NCI-H446 (cell line): ENCODE measurements around the gene FIBP.

Experiments
- DNase-seq, 2 experiments: peaks; one replicate each; lab custom pipeline; 2025; lab: John Stamatoyannopoulos, UW

The FIBP gene

GRCh38 chr11:65890324-65891218 is 2.3 kb upstream of the FIBP start, which contains the start of gene CCDC85B:
Gene CCDC85B (plus strand): TSS chr11:65890673. CDS start chr11:65890784, 111 bp downstream.
- DNase-seq, result peak; percentile 93 to 99

- DNase-seq, result no peak
These were observed 528 bp downstream of the FIBP start for GRCh38 chr11:65887723-65888162.

GRCh38 chr11:65886826-65887722 is 1.2 kb downstream of the FIBP start:
- no peak for DNase-seq

GRCh38 chr11:65885808-65886536 is 2.3 kb downstream of the FIBP start:
- DNase-seq, result no peak

DNA sequence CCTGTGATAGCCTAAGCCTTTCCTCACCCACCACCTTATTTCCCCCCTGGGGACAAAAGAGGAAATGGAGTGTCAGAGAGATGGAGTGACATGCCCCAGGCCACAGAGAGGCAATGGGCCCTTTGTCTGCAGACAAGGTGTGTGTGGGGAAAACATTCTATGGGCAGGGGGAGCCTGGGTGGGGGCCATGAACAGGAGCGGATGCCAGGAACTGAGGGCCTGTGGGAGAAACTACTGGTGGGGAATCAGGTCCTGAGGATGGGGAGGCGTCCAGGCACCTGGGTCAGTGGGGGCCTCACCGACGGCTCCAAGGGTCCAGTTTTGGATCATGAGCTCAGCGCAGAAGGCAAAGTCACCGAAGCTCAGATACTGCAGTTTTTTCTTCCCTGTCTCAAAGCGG is 3.0 kb downstream of the FIBP start:
- no peak for DNase-seq

DNA sequence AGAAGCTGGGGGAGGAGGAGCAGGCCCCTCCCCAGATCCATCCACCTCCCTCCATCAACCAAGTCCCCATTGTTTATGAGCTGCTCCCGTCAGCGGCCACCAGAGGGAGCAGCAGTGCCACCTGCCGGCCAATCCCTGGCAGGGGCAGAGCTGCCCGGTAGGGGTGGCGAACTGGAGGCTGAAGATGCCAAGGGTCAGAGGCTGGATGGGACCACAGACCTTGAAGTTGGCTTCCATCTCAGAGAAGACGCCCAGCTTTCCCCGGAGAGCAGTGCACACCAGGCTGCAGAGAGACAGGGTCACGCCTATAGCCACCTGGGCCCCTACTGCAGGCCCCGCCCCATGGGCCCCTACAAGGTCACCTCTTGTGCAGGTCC is 3.6 kb downstream of the FIBP start:
- peak; percentile 50 to 69 for DNase-seq

DNA sequence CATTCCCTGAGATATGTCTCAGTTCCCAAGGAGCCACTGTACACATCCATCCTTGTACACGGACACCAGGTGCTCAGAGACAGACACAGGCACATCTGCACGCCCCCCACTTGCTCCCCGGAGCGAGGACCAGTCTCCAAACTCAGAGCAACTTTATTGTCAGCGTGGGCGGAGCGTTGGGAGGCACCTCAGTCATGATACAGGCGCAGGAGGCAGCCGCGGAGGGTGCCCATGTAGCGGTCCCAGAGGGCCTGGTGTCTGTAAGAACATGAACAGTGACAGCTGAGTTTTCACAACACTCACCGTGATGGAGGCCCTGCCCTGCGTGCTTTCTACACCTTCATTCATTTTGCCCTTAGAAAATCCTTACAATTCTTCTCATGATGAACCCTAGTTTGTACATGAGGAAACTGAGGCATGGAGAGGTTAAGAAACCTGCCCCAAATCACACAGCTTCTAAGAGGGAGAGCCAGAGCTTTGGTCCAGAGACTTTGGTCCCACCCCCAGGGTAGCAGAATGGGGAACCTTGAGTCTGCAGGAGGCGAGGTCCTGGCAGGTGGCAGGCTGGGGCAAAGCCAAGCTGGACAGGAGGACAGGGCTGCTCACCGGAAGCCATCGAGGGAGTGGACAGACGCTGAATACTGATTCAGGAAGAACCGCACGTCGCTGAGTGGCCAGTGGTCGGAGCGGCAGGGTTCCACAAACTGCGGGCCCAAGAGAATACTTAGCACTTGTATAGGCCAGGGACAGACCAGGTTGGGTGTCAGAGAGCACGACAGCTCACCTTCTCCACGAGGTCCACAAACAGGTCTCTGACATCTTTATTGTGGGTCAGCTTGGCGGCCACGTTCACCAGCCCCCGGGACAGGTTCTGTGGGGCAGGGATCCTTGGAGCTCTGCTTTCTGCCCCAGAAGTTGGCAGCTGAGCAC is 4.2 kb downstream of the FIBP start:
- no peak for DNase-seq

DNA sequence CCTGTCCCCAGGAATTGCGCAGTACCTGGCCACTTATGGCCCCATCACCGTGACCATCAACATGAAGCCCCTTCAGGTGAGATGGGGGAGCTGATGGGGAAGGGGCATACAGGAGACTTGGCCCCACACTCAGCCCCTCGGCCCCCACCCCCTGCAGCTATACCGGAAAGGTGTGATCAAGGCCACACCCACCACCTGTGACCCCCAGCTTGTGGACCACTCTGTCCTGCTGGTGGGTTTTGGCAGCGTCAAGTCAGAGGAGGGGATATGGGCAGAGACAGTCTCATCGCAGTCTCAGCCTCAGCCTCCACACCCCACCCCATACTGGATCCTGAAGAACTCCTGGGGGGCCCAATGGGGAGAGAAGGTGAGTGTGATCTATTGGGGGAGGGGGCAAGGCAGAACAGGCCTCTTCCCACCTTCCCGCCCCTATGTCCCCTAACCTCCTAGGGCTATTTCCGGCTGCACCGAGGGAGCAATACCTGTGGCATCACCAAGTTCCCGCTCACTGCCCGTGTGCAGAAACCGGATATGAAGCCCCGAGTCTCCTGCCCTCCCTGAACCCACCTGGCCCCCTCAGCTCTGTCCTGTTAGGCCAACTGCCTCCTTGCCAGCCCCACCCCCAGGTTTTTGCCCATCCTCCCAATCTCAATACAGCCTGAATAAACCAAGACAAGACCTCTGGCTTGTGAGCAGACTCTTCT is 5.1 kb downstream of the FIBP start:
- no peak for DNase-seq

DNA sequence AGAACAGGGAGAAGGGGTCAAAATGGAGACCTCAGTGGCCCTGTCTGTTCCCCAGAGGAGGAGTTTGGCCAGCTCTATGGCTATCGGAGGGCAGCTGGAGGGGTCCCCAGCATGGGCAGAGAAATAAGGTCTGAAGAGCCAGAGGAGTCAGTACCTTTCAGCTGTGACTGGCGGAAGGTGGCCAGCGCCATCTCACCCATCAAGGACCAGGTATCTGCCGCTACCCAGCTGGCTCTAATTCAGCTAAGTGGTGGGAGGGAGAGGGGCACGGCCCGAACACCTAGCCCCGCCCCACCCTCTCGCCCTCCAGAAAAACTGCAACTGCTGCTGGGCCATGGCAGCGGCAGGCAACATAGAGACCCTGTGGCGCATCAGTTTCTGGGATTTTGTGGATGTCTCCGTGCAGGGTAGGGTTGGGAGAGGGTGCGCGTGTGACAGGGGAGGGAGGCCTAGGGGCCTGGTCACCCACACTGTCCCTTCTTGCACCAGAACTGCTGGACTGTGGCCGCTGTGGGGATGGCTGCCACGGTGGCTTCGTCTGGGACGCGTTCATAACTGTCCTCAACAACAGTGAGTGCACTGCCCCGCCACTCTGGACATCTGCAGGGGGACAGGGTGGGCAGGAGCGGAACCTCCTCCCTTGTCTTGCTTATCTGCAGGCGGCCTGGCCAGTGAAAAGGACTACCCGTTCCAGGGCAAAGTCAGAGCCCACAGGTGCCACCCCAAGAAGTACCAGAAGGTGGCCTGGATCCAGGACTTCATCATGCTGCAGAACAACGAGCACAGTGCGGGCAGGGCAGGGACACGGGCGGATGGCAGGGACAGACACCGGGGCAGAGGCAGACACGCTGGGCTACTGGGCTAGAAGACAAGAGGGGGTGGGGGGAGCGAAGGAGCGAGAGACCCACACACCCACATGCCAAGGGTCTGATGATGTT is 5.9 kb downstream of the FIBP start:
- DNase-seq, result no peak

DNA sequence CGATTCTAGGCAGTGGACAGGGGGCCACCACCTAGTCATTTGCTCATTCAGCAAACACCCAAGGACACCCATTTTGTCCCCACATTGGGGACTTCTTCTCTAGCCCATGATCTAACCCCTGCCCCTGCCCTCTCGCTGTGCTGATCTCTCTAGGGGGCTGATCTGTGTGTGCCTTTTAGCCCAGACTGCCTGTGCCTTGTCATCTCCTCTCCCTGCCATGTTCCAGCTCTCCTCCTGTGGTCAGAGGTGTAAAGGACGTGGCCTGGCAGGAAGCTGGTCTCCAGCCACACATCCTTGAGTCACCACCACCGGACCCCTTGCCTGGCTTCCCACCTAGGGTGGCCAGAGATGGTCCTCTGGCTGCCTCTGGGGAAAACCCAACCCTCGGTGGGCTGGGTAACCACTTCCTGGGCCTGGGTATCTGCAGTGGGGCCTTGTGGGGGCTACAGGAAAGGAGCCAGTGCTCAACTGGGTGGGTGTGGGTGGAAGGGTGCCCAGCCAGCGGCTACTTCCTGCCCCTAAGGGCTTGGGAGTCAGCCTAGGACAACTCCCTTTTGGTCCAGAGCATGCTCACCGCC is 7.3 kb downstream of the FIBP start:
- DNase-seq, result no peak

DNA sequence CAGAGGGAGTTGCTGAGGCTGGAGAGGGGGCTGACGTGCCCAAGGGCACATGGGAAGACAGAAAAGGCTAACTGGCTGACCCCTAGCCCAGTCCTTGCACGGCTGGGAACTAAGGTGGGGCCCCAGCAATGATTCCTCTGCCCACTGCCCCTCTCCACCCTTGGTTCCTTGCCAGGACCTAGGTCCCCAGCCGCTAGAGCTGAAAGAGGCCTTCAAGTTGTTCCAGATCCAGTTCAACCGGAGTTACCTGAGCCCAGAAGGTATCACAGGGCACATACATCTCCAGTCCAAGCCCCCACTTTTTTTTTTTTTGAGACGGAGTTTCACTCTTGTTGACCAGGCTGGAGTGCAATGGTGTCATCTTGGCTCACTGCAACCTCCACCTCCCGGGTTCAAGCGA is 8.2 kb downstream of the FIBP start:
- DNase-seq, result no peak

DNA sequence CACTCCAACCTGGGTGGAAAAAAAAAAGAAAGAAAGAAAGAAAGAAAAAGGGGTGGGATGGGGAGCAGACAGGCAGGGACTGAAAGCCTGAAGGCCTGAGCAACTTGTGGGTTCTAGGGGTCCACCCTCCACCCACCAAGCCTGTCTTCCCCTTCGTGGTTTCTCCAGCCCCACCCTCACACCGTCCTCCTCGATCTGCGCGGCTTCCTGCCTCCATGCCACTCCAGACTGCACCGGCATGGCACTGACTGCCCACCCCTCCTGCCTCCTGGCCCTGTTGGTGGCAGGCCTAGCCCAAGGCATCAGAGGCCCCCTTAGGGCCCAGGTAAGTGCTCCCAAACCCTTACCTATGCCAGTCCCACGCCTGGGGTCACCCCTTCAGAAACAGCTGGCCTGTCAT is 8.7 kb downstream of the FIBP start, which contains the start of gene CTSW:
TSS of gene CTSW (plus strand) at position 221 of the 400 bp plus-strand sequence. CDS start at position 239, 18 bp downstream.
- no peak for DNase-seq

- DNase-seq, result peak; percentile 52 to 95
These were observed 14.7 kb downstream of the FIBP start for GRCh38 chr11:65873318-65874156.

DNA sequence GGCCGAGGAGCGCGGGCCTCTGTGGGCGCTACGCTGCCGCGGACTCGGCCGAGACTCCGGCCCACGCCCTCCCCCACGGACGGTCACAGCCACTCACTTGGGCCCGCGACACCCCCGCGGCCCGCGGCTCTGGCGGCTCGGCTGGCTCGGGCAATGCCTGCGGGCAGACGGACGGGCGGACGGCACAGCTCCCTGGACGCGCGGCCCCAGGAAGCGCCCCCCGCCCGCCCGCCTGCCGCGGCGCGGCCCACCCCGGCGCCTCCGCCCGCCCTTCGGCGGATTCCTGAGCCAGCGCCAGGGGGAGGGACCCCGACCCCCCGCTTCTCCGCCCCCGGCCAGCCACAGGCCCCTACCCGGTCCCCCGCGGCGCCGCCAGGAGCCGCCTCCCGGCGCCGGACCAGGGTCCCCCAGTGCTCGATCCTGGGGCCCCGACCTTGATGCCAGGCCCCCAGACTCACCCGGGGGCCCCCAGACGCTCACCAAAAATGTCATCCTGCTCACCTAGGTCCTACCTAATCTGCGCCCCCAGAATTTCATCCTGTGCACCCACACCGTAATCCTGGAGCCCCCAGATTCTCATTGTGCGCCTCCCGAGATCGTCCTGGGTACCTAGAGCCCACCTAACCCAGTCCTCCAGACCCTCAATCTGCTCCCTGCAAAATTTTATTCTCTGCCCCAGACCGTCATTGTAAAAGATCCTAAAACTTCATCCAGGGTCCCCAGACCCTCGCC is 15.5 kb downstream of the FIBP start, which contains the start of gene EFEMP2:
TSS of gene EFEMP2 (minus strand) at position 215 of the 732 bp plus-strand sequence. CDS start 446 bp downstream, outside the sequence.
- DNase-seq, result no peak

DNA sequence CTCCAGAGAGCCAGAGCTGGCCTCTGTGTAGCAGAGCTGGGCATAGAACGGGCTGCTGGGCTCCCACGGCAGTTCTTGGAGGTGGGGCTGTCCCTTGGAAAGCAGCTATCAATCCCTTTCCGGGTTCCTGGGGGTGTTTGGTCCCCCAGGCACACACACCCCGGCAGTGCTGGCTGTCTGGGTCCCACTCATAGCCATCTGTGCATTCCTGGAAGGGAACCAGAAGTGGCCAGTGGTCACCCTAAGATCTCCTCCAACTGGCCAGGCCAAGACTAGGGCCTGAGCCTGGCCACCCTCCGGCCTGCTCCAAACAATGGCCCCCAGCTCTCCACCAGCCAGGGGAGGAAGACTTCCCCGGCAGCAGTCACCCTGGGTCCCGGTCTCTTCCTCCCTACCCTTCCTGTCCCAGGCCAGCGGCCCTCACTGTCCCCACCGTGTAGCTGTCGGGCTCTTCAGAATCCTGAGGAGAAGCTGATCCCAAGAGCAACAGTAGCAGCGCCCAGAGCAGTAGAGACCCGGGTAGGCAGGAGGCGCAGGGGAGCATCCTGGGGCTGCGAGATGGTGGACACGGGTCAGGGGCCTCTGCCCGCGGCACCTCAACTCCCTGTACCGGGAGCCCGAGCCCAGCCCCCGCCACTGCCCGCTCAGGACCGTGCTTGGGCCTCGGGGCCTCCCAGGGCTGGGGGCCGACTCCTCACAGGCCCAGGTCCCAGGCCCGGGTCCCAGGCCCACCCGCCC is 16.3 kb downstream of the FIBP start:
- DNase-seq, result no peak
